AG04450 (cell line): Measurements from ENCODE around the gene TMPRSS2. TPM values are rescaled to one million over a fixed set of nuclear protein-coding genes. Genes with fewer than 3 reads are reported as not detected.

Experiments
- CTCF ChIA-PET: fragments of 300-600, 350-600 bp; formaldehyde crosslinking; extraction: SDS; loops from one replicate; lab custom pipeline; 2022; ENCODE audit warnings: antibody characterized with exemption, inconsistent platforms; lab: Charles Lee
- POLR2A ChIA-PET: fragments of 350-600 bp; formaldehyde crosslinking; extraction: SDS; loops from one replicate; lab custom pipeline; 2021; ENCODE audit warnings: antibody characterized with exemption, inconsistent platforms; lab: Yijun Ruan, JAX
- DNase-seq: peaks from one replicate; pipeline ENCODE4 v3.0.0-alpha.2; 2011; ENCODE audit warnings: low read depth, low spot score
- H3K27ac ChIP-seq: one replicate; pipeline ENCODE4 v1.5.1; 2012; ENCODE audit warnings: low read depth, low read length, control low read depth
- H3K27me3 ChIP-seq: one replicate; pipeline ENCODE4 v1.6.0; 2012; ENCODE audit warnings: low read length; ENCODE audit not compliant: control insufficient read depth, insufficient read depth
- H3K4me3 ChIP-seq: 2 replicates; pipeline ENCODE4 v1.5.1; 2011; ENCODE audit warnings: mild to moderate bottlenecking, low read depth, low read length, control low read depth
- H3K9me3 ChIP-seq: 2 replicates; pipeline ENCODE4 v1.5.1; 2012; ENCODE audit warnings: low read length; ENCODE audit not compliant: control insufficient read depth, insufficient read depth
- polyA plus RNA-seq: library from polyadenylated mRNA; depleted of rRNA; stranded (reverse); fragments of >200 nt; gene quantifications from 2 replicates; pipeline ENCODE4 v1.2.3, GENCODE V29; 2011
- TF ChIP-seq, protein P1 (sequence below): IDR thresholded peaks from 2 replicates; pipeline ENCODE4 v1.5.1; 2011; ENCODE audit warnings: low read depth, low read length, control low read depth, inconsistent platforms

The TMPRSS2 gene
- polyA plus RNA-seq, 1 experiment: not detected

DNA sequence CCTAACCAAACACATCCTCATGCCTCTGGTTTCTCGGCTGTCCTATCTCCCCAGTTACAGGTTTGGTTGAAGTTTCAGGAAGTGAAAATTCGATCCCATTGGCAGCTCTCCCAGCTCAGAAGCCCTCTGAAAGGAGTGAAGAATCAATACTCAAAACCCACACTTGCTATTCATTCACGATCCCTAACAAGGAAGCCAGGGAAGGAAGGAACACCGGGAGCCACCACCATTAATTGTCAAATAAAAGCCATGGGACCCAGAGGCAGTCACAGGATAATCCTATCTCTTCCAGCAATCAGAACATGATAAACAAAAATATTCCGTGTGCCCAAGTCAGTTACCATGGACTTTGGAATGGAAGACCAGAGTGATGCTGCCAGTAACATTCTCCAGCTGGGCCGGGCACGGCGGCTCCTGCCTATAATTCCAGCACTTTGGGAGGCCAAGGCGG is 7.0 kb downstream of the TMPRSS2 start:
- TF ChIP-seq, protein P1, sequence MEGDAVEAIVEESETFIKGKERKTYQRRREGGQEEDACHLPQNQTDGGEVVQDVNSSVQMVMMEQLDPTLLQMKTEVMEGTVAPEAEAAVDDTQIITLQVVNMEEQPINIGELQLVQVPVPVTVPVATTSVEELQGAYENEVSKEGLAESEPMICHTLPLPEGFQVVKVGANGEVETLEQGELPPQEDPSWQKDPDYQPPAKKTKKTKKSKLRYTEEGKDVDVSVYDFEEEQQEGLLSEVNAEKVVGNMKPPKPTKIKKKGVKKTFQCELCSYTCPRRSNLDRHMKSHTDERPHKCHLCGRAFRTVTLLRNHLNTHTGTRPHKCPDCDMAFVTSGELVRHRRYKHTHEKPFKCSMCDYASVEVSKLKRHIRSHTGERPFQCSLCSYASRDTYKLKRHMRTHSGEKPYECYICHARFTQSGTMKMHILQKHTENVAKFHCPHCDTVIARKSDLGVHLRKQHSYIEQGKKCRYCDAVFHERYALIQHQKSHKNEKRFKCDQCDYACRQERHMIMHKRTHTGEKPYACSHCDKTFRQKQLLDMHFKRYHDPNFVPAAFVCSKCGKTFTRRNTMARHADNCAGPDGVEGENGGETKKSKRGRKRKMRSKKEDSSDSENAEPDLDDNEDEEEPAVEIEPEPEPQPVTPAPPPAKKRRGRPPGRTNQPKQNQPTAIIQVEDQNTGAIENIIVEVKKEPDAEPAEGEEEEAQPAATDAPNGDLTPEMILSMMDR: no peak
- ChIA-PET CTCF (no interaction called here), POLR2A (no interaction called here)
- DNase-seq: no peak
- Histone ChIP-seq H3K9me3 (no peaks in the 10 kb centered on the region), H3K4me3 (no peak overlapping the region), H3K27ac (no peak overlapping the region), H3K27me3 (peaks cover 13% of the 10 kb centered on the region)

DNA sequence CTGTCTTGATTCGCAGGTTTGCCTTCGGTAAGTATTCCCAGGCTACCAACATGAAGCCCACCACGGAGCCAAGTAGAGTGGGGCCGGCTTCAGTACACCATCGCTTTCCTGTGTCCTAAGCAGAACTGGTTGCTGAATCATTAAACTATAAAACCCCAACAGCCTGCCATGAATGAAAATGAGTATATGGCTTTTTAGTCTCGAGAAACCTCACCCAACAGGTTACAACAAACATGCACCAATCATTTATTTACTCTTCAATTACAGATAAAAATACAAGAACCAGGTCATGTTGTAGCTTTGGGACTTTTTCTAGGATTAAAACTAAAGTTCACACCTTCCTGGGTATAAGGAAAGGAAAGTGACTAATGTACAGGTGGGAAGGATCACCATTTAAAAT is 7.6 kb downstream of the TMPRSS2 start:
- TF ChIP-seq, protein P1: no peak
- Histone ChIP-seq H3K4me3 (no peak overlapping the region), H3K9me3 (no peaks in the 10 kb centered on the region), H3K27ac (no peak overlapping the region), H3K27me3 (peaks cover 7% of the 10 kb centered on the region)
- ChIA-PET POLR2A (no interaction called here), CTCF (no interaction called here)
- DNase-seq: no peak

DNA sequence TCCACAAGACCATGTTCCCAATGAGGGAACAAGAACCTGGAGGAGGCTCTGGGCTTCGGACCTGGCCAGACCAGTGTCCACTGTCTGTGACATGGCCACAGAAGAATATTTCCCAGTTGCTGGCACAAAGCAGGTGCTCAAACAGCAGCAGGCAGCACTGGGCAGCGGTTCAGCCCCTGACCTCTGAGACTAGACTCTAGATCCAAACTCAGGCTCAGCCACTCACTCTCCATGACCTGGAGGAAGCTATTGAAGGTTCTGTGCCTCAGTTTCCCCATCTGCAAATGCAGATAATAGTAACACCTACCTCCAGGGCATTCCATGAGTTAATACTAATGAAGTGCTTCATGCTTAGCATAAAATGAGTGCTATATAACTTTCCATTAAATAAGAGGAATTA is 8.0 kb downstream of the TMPRSS2 start:
- Histone ChIP-seq H3K27ac (no peak overlapping the region), H3K4me3 (no peak overlapping the region), H3K9me3 (no peaks in the 10 kb centered on the region), H3K27me3 (peaks cover 6% of the 10 kb centered on the region)
- TF ChIP-seq, protein P1: no peak
- ChIA-PET POLR2A (no interaction called here), CTCF (no interaction called here)
- no peak for DNase-seq

DNA sequence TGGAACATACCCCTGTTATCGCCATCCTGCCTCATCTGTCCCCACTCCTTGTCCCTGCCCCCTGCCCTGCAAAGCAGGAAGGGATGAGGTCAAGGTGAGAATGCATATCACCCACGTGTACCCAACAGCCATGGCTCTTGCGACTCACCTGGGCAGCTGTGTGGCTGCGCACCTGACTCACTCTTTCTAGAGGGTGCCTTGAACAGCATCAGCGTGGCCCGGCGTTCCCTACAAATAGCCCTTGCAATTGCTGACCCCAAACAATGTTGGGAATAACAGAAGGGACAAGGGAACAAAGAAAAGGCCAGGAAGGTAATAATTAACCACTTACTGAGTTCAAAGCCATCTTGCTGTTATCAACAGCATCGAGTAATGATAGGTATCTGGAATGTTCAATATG is 10.2 kb downstream of the TMPRSS2 start:
- POLR2A ChIA-PET: no interaction called here
- TF ChIP-seq, protein P1: no peak

DNA sequence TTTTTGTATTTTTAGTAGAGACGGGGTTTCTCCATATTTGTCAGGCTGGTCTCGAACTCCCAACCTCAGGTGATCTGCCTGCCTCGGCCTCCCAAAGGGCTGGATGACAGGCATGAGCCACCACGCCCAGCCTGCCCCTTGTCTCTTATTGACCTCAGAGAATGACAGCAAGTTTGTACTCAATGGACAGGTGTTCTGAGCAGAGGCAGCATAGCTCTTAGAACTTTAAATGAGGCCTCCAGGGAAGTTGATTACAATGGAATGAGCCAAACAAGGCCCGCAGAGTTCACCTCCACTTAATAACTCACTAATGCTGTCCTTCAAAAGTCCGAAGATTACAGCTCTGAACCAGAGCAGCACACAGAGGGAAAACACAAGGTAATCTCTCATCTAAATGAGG is 10.9 kb downstream of the TMPRSS2 start:
- ChIA-PET POLR2A (no interaction called here), CTCF (no interaction called here)
- DNase-seq: no peak
- Histone ChIP-seq H3K27ac (no peak overlapping the region), H3K9me3 (no peaks in the 10 kb centered on the region), H3K4me3 (no peak overlapping the region), H3K27me3 (peaks cover 6% of the 10 kb centered on the region)
- TF ChIP-seq, protein P1: no peak

More for the DNA sequence above, 10.2 kb downstream of the TMPRSS2 start:
- peaks cover 4% of the 10 kb centered on the region for H3K27me3 ChIP-seq
- CTCF ChIA-PET: no interaction called here
- no peak for DNase-seq
- no peaks in the 10 kb centered on the region for H3K9me3 ChIP-seq
- H3K4me3 ChIP-seq: no peak overlapping the region
- H3K27ac ChIP-seq: no peak overlapping the region
